ENCODE measurements around the gene CYBA.

The CYBA gene

DNA sequence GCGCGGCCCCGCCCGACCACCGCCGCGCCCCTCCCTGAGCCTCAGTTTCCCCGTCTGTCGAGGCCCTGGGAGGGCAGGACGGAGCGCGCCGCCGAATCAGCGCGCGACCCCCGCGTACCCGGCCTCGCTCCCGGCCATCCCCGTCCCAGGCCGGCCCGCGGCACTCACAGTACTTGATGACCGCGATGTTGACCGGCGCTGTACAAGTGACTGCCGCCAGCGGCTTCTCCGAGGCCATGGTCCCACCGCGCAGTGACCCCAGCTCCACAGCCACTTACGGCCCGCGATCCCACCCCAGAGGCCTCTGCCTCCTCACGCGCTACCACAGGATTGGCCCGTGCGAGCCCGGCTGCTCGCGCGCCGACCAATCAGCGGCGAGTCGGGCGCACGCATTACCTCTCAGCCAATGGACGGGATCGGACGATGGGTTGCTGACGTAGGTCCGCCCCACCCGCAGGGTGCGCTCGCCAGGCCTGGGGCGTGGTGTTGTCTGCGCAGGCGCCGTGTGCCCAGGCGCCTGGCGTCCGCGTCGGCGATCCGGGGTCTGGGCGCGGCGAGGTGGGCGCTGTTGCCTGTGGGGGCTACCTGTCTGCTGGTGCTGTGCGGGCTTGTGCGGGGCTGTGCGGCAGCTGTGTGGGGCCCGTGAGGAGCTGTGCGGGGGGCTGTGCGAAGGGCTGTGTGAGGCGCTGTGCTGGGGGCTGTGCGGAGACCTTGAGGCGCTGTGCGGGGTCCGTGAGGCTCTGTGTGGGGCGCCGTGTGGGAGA is 12.2 kb upstream of the CYBA start, which contains the start of gene MVD:
MVD (minus strand) TSS at position 249 of the 764 bp plus-strand sequence; CDS start at position 238, 11 bp downstream.
- in situ Hi-C loops (cut with MboI; ENCODE audit: low sequenced_read_pairs) = no loop called here

- in situ Hi-C loops (cut with MboI; ENCODE audit: low sequenced_read_pairs) = no loop called here
These were observed 11.5 kb upstream of the CYBA start for GRCh38 chr16:88662222-88662842.

GRCh38 chr16:88661468-88661867 is 10.6 kb upstream of the CYBA start:
- in situ Hi-C loops (cut with MboI; ENCODE audit: low sequenced_read_pairs) = no loop called here

GRCh38 chr16:88659160-88659559 is 8.3 kb upstream of the CYBA start:
- in situ Hi-C loops (cut with MboI; ENCODE audit: low sequenced_read_pairs) = no loop called here

DNA sequence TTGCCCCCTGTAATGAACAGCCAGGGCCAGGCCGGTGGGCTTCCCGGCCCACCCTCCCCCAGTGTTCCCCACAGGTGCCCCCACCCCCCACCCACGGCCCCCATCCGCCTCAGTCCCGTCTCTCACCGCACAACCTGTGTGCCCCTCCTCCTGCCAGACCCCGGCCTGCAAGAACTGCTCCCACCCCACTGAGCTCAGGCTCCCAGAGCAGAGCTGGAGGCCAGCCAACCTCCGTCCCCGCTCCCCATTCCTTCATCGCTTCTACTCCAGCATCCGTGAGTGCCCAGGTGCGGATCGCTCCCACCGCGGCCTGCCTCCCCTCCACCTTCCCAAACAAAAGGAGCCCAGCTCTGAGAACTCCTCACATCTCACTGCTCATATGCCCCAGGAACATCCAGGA is 7.9 kb upstream of the CYBA start:
- in situ Hi-C loops (cut with MboI; ENCODE audit: low sequenced_read_pairs) = no loop called here

GRCh38 chr16:88657371-88657770 is 6.5 kb upstream of the CYBA start:
- in situ Hi-C loops (cut with MboI; ENCODE audit: low sequenced_read_pairs) = no loop called here

- in situ Hi-C loops (cut with MboI; ENCODE audit: low sequenced_read_pairs) = no loop called here
These were observed 5.6 kb upstream of the CYBA start for GRCh38 chr16:88656291-88656980.

DNA sequence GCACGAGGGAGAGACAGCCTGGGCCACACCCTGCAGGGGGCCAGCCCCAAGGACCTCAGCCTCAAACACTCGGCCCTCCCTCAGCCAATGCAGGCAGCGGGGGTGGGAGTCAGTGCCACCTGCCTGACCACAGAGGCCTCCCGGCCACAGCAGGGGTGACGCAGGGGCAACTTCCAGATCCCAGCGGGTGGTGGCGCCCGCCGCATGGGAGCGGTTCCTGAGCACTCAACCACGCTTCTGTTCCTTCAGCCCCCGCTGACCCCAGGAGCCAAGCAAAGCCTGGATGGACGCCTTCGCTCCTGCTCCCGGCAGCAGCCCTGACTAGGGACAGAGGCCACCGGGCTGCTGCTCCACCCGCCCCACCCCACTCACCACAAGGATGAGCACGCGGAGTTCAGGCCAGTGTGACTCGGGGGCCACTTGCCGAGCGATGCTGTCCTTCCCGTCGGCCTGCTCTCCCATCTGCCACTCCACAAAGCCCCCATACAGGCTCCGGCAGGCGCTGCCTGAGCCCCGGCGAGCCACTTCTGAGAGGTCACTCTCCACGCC is 5.0 kb upstream of the CYBA start:
- in situ Hi-C loops (cut with MboI; ENCODE audit: low sequenced_read_pairs) = no loop called here

DNA sequence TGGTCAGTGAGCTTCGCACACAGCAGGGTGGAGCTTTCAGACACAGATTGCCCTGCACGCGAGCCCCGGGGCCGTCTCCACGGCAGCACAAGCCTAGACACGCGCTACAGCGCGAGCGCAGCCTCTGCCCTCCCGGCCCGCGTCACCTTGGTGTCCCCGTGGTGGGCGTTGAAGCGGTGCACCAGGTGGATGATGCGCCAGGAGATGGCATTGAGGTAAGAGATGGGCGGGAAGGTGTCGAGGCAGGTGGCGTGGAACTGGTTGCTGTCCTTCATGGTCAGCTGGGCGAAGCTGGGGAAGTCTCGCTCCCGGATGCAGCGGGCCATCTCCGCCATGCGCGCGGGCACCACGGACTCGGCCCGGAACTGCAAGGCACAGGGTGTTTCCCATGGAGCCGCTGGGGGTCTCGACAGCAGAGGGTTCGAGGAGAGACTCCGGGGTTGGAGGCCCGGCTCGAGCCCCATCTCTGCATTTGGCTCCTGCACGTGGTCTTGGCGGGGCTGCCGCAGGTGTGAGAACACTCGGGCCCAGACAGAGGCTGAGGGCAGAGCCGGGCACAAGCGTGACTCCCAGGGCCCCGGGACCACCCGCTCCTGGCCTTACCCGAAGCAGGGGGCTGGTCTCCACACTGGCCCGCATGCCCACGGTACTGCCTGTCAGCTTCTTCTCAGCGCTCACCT is 4.3 kb upstream of the CYBA start:
- in situ Hi-C loops (cut with MboI; ENCODE audit: low sequenced_read_pairs) = no loop called here

DNA sequence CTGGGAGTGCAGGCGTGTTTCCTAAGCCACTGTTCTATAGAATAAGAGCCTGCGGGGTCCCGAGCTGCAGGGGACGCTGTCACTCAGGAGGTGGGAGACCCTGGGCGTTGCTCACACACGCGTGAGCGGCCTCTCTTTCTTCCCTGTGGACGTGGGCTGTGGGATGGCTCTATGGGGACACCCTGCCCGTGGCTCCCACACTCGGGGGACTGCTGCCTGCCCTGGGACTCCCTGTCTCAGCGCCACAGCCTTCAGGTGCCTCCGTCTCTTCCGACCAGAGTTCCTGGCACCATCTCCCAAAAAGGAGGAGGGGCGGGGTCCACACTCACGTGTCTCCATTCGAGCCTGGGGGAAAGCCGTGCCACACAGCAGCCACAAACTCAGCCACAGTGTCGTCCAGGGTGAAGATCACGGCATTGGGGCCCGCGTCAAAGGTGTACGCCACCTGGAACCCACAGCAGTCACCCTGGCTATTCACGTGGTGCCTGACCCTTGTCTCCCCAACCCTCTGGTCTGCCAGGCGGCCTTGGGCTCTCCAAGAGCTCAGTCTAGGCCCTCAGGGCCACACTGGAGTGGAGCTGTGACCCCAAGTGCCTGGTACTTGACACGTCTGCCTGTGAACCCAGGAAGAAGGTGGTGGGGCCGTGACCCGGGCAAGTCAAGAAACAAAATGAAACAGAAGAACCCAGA is 3.7 kb upstream of the CYBA start:
- in situ Hi-C loops (cut with MboI; ENCODE audit: low sequenced_read_pairs) = no loop called here

DNA sequence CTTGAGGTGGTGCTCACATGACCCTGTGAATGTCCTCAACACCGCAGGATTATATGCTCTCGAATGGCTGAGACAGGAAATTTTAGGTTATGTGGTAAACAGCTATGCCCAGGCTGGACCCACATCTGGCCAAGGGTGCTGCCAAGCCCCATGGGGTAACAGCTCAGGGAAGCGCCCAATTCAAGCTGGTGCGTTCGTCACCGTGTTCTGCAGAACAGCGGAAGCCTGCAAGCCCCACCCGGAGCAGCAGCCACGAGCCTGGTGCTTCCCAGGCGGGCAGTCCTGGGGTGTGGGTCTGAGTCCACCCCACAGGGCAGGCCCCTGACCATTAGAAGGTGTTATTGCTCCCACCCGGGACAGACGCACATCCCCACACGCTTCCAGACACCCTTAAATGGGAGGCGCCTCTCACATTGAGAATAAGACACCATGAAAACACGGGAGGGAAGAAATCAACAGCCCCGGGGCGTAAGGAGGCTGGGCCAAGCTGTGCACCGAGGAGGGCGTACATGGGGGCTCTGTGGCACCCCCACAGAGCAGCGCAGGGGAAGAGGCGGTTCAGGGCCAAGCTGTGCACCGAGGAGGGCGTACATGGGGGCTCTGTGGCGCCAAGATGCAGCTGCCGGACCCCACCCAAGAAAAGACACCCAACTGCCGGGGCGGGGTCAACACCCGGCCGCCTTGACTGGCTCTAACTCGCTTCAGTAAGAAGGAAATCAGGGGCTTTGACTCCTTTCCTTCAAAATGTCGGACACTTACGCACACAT is 2.9 kb upstream of the CYBA start:
- in situ Hi-C loops (cut with MboI; ENCODE audit: low sequenced_read_pairs) = no loop called here

GRCh38 chr16:88653101-88653500 is 2.2 kb upstream of the CYBA start:
- in situ Hi-C loops (cut with MboI; ENCODE audit: low sequenced_read_pairs) = no loop called here

GRCh38 chr16:88652762-88653063 is 1.9 kb upstream of the CYBA start:
- in situ Hi-C loops (cut with MboI; ENCODE audit: low sequenced_read_pairs) = no loop called here

DNA sequence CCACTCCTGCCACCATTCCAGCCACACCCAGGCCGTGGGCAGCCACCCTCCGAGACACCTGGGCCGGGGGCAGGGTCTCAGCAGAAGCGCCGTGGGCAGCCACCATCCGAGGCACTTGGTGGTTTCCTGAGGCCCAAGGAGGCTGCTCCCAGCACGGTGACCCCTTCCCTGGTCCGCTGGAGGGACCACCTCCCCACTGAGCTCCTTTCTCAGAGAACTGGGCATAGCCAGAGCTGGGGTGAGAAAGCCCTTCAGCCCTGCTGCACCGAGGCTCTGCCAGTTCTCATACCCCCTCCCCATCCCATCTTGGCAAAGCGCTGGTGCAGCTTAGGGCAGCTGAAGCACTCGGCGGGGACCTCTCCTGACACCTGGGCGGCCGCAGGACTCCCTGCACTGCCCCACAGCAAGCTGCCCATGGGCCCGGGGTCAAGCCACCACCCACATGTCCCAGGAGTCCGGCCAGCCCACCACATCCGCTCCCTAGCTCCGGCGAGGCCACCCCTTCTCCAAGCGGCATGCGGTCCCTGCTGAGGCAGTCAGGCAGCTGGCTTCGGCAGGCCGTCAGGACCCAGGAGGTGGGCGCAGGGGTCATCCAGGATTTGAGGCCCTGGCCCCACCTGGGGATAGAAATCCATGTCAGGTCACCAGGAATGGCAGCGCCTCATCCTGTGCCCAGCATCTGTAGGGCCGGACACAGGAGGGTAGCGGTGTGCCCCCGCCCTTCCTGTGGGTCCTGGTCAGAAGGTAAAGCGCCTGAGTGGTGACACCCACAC is 1.3 kb upstream of the CYBA start:
- in situ Hi-C loops (cut with MboI; ENCODE audit: low sequenced_read_pairs) = no loop called here

- in situ Hi-C loops (cut with MboI; ENCODE audit: low sequenced_read_pairs) = no loop called here
These were observed 579 bp upstream of the CYBA start for GRCh38 chr16:88651276-88651988.

- in situ Hi-C loops (cut with MboI; ENCODE audit: low sequenced_read_pairs) = no loop called here
These were observed 717 bp downstream of the CYBA start for GRCh38 chr16:88649924-88650748.

DNA sequence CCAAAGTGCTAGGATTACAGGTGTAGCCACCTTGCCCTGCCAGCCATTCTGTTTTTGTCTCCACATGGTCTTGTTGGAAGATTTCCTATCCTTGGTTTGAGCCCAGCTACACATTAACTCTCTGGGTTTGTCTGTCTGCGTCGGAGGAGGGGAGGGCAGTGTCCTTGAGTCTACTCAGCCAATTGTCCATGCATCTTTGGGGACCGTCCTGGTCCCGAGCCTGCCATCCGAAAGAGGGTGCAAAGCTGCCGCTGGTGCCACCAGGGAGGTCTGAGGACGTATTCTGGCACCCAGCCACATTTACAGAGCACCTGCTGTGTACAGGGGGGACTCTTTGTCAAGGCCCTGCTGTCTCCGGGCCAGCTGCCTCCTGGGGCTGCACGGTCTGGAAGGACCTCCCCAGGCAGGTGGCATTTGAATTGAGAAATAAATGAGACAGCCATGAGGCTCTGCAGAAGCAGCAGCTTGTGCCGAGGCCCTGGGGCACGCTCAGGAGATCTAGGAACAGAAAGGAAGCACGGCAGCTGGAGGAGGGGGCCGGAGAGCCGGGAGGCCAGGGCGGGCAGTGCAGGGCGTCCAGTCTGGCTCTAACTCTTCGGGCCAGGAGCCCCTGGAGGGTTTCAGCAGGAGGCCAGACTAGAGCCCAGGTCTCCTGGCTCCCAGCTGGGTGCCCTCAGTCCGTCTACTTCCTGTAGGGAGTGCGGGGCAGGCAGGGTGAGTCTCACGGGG is 1.5 kb downstream of the CYBA start:
- in situ Hi-C loops (cut with MboI; ENCODE audit: low sequenced_read_pairs) = no loop called here

Data from HL-60/S4 treated with phorbol 12-myristate 13-acetate at 8.2 ng/mL for 4 days and 3 days (cell line).